GM18499 (cell line): ENCODE results near the gene TGFBR3L.
"Not testable (repeated sequence)": the region's sequence is repeated elsewhere in the genome, so short reads cannot be mapped to it uniquely, and the experiment has no call there.

Source experiments
- ATAC-seq: cut with Tn5 transposase; IDR thresholded peaks from one replicate; pipeline ENCODE4 v1.9.1; 2021; ENCODE audit warnings: moderate number of reproducible peaks; ENCODE audit not compliant: insufficient read depth, unreplicated experiment

TGFBR3L gene

DNA sequence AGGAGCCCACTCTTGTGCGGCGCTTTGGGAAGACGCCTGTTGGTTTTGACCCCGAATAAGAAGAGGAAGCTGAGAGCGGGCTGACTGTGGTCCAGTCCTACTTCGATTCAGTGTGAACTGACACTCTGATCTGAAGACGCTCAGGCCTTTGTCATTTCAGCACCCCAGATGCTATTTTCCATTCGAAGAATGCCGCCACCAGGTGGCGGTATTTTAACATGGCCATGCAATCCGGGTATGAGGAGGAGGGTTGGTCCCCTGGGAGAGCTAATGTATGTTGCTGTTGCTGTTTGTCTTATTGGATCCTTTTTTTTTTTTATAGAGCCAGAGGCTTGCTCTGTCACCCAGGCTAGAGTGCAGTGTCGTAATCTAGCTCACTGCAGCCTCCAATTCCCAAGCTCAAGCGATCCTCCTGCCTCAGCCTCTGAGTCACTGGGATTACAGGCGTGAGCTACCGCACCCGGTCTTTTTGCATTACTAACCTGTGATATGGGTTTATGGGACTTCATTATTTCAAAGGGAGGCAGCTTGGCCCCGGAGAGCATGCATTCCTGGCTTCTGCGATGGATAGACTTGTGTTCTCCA is 29.6 kb downstream of the TGFBR3L start:
- ATAC-seq, result no peak

DNA sequence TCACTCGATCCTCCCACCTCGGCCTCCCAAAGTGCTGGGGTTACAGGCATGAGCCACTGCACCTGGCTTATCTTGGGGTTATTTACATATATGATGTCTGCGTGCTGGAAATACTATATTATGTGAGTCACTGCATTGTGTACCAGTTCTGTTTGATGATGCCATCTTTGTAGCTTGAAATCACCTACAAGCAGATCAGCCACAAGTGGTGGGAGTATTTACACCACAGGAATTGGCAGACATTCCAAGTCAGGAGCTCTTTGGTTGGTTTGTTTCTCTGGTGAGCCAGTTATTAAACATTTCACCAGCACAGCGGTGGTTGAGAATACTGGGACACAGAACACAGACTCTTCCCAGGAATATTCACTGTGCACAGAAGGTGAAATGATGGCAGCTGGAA is 33.3 kb downstream of the TGFBR3L start:
- ATAC-seq, result no peak

DNA sequence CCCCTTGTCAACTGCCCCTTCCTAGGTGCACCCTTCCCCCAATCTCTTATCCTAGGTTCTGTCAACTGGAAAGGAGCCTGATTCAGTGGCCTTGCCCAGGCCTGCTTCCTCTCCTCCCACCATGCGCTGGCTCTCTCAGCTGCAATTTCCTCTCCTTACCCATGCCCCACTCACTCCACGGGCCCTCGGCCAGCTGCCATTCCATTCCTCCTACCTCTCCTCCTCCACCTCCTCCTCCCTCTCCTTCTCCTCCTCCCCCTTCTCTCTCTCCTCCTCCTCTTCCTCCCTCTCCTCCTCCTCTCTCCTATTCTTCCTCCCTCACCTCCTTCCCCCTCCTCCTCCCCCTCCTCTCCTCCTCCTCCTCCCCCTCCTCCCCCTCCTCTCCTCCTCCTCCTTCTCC is 38.4 kb downstream of the TGFBR3L start:
- no peak for ATAC-seq

DNA sequence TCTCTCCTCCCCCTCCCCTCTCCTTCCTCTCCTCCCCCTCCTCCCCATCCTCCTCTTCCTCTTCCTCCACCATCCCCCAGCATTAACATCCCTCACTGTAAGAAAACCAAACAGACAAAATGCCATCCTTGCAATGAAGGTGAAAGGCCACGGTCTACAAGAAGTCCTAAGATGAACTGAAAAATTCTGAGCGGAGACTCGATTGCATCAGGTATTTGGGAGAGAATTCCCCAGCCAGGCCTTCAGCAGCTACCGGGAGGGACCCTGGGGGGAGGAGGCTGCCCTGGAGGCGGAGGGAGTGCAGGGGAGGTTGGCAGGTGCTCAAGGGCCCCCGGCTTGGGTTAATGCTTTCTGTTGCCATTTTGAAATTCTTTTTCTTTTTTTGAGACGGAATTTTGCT is 38.9 kb downstream of the TGFBR3L start:
- no peak for ATAC-seq

DNA sequence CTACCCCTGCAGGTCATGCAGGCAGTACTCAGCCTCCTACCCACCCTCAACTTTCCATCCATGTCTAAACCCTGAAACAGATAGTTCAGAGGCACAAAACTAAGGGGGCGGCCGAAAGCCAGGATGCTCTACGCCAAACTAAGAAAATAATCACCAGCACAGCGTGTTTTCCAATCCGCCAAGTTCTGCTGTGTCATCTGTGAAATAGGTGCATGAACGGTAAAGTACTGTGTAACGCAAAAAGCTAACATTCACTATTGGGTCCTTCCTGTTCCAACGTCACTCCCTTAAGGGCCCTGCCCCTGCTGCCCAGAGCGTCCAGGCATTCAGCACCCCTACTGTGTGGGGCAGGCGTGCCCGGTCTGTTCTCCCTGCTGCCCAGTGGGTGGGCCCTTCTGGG is 41.1 kb downstream of the TGFBR3L start:
- ATAC-seq, result no peak

DNA sequence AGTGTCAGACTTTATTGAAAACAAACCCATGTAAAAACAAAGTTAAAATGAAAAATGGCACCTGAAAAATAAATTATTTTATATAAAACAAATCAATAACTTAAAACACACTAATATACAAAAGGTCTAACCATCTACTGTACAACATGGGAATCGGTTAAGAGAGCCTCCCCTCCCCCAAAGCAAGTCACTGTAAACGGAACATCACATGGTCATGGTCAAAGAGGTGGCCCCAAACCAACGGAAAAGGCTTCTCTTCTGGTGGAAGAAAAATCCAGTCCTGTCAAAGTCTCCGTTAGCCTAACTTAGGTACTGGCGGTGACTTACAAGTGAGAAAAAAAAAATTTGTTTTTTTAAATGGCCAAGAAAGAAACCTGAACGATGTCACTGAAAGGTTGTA is 44.6 kb downstream of the TGFBR3L start:
- no peak for ATAC-seq

DNA sequence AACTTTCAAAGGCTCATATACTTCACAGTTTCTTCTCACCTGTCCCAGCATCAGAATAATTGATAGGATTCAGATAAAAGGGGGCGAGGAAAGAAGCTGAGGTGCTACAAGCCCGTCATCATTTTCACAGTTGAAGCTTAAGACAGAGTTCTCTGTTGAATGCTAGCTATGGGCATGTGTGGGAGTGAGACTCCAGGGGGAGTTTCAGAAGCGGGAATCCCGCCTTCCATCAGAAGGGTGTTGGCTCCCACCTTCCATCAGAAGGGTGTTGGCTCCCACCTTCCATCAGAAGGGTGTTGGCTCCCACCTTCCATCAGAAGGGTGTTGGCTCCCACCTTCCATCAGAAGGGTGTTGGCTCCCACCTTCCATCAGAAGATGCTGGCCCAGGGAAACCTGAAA is 46.5 kb downstream of the TGFBR3L start:
- ATAC-seq, result not testable (repeated sequence)

DNA sequence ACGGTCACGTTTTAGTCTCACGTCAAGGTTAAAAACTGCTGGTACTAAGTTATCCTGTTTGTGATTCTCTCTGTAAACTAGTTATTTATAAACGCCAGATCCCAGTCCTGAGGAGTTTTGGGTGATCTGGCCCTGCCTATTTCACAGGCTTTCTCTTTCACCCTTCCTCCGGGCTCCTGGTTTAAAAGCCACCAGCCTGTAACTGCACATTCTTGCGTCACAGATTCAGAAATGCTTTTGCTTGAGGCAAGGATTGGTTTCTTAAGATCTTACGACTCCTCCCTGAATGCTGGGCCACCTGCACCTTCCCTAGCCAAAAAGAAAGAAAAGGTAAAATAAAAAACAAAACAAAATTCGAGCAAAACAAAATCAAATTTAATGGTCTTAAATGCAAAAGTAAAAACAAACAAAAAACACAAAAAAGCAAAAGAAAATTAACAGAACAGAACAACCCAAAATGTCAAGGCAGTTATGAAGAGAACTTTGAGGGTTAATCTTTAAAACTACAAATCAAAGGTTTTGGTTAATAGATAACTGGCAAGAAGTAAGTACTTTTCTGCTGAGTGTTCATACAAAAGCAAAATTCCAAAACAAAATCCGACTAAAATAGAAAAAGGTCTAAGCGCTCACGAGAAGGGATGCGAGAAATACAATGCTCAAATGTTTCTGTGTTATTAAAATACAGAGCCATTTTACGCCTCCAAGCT is 47.4 kb downstream of the TGFBR3L start:
- no peak for ATAC-seq

DNA sequence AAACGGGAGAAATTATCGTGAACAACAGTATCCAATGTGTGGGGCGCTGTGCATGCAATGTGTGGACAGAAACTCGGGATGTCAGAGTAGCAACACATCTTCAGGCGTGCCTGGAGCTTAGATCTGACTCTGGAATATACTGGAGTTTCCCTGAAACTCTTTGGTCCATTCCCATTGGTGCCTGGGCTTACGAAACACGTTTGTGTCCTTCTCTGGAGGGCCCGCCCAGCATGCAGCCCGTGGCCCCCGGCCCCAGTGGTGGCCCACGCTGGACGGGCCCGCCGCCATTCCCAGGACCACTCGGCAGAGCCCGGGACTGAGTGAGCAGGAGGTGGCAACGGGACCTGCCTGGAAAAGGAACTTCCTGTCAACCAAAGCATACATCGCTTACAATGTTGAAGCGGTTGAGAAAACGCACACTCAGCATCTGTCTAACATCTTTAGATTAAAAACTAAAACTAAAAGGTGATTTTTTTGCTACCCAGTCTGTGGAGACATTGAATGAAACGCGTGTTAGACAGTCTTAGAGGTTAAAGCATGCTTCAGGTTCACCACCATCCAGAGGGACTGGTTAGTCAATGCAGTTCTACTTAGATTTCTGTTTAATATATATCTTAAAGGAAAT is 48.1 kb downstream of the TGFBR3L start:
- no peak for ATAC-seq

DNA sequence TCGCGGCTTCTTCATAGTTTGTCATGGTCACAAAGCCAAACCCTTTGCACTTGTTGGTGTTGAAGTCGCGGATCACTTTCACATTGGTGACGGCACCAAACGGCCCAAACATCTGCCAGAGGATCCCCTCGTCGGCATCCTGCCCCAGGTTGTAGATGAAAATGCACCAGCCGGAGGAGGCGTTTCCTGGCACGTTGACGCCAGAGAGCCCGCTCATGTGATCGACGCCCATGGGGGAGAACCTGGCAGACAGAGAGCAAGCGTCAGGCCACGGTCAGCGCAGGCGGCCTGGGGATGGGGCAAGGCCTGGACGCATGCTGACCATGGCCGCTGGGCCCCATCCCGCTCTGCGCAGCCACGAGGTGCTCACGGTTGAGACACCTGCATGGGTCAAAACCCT is 48.9 kb downstream of the TGFBR3L start:
- ATAC-seq, result no peak

DNA sequence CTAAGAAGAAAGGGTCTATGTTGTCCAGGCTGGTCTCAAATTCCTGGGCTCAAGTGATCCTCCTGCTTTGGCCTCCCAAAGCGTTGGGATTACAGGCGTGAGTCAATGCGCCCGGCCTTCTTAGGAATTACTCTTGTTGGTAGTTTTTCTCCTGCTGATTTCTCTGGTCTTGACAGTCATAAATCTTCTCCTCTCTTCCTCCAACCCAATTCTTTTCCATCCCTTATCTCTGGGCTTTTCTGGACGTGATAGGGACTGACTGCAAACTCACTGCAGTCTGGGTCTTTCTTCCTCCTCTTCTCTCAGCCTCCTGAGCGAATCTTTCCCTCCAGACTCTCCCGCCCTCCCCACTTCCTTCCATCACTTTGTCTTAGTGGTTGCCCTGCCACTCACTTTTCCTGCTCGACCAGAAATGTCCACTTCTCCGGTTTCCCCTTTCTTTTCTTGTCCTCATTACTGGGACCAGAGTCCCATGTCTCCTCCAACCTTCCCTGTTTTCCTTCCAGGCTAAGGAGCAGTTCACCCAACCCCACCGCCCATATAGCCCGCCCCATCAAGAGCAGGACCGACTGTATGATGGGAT is 50.7 kb downstream of the TGFBR3L start:
- no peak for ATAC-seq

DNA sequence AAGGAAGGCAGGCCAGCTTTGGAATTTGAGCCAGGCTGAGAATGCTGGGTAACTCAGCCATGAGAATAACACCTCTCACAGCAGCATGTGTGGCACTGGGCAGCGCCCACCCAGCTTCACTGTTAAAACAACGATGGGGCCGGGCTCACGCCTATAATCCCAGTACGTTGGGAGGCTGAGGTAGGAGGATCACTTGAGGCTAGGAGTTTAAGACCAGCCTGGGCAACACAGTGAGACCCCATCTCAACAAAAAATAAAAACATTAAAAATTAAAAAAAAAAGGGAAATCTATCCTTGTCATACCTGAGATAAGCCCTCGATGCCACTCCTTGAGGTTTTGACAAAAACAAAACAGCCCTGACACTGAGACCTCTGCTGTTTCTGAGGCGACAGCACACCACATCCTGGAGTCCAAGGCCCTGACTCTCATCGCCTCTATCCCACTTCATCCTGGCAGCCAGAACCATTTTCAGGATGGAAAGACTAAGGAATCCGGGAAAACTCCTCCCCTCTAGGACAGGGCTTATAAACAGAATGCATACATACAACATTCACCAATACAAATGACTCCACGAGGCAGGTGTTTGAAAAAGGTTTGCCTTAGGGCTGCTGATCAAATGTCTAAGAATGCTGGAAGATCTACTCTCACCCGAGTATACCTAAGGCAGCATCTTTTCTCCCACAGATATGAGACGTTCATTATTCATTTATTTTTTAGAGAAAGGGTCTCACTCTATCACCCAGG is 51.5 kb downstream of the TGFBR3L start:
- ATAC-seq, result no peak

DNA sequence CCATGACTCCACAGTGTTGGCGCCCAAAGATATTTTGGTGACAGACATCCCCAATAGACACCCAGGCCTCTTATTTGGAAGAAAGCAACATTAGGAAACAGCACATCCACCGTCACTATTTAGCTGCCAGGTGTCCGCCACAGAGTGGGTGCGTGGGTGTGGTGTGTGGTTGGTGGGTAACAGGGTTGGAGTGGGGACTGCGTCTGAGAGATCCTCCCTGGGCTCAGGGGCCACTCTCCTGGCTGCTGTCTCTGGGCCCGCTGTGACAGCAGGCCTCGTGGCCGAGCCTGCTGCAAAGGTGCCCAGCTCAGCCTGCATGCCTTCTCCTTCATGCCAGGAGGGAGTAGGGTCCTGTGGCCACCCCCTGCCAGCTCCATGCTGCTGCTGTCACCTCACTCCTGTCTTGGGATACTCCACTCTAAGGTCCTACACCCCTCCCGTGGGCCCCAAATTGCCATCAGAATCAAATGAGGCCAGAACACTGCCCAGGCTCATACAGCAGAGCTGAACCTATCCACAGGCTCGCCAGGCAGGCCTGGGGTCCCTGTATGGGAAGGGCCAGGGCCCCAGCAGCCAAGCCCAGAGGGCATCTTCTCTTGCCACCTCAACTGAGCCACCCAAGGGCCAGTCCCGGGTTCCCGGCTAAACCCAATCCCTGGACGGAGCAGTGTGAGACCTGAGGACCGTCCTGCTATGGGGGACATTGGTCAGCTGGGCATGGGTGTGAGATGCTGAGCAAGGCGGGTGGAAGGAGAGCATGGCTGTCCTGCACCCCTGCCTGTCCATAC is 53.6 kb downstream of the TGFBR3L start:
- ATAC-seq, result no peak
